Measurements from ENCODE around the gene TMEM141. TPM values are rescaled to one million over a fixed set of nuclear protein-coding genes. Genes with fewer than 3 reads are reported as not detected.
A peak's percentile ranks its signal among the peaks of the same experiment; 100 is the strongest.
"Not testable (repeated sequence)": the region's sequence is repeated elsewhere in the genome, so short reads cannot be mapped to it uniquely, and the experiment has no call there.

The TMEM141 gene
- total and polyA plus RNA-seq, 5 experiments from 2014 or later, result 34.2 to 51.6 (median 40.5) TPM

DNA sequence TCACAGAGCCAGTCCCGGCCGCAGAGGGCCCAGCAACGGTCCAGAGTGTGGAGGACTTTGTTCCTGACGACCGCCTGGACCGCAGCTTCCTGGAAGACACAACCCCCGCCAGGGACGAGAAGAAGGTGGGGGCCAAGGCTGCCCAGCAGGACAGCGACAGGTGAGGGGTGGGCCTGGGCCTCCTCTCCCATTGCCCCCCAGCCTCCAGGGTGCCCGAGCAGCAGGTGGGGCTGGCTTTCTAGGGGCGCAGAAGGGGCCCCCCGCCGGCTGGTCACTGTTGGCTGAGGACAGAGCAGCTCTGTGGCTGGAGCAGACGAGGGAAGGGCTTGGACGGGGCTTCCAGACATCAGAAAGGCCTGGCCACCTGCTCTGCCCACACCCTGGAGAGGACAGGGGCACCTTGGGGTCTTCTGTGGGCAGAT, 46.7 kb downstream of the TMEM141 start:
- Mint-ChIP-seq H3K36me3 (peaks cover 0 to 15% (median 0%) of the 10 kb centered on the region in 3 donors), H3K4me1 (peaks cover 5 to 14% (median 11%) of the 10 kb centered on the region in 4 donors)
- H3K9me3 Mint-ChIP-seq, H3K4me3 Mint-ChIP-seq, H3K27ac Mint-ChIP-seq, ATAC-seq, H3K27me3 Mint-ChIP-seq, DNase-seq: not testable (repeated sequence)
- POLR2A ChIA-PET, result interaction anchor here (0.5 kb wide), 1 partner anchor 75 kb away, joined by 4 read pairs; no protein-coding TSS in a partner anchor

GRCh38 chr9:136838314-136839228, 47.4 kb downstream of the TMEM141 start:
- Mint-ChIP-seq H3K4me3 (no peak overlapping the region), H3K9me3 (no peaks in the 10 kb centered on the region), H3K27me3 (peaks cover 0 to 5% (median 0%) of the 10 kb centered on the region in 5 donors), H3K27ac (no peak overlapping the region), H3K4me1 (peaks cover 8 to 16% (median 11%) of the 10 kb centered on the region in 4 donors), H3K36me3 (peaks cover 0 to 15% (median 0%) of the 10 kb centered on the region in 3 donors)
- DNase-seq (no peak), ATAC-seq (no peak)
- POLR2A ChIA-PET, result interaction anchor here (0.5 to 0.7 kb wide), 2 partner anchors 16 to 74 kb away, joined by 4 to 6 read pairs; no protein-coding TSS in a partner anchor

DNA sequence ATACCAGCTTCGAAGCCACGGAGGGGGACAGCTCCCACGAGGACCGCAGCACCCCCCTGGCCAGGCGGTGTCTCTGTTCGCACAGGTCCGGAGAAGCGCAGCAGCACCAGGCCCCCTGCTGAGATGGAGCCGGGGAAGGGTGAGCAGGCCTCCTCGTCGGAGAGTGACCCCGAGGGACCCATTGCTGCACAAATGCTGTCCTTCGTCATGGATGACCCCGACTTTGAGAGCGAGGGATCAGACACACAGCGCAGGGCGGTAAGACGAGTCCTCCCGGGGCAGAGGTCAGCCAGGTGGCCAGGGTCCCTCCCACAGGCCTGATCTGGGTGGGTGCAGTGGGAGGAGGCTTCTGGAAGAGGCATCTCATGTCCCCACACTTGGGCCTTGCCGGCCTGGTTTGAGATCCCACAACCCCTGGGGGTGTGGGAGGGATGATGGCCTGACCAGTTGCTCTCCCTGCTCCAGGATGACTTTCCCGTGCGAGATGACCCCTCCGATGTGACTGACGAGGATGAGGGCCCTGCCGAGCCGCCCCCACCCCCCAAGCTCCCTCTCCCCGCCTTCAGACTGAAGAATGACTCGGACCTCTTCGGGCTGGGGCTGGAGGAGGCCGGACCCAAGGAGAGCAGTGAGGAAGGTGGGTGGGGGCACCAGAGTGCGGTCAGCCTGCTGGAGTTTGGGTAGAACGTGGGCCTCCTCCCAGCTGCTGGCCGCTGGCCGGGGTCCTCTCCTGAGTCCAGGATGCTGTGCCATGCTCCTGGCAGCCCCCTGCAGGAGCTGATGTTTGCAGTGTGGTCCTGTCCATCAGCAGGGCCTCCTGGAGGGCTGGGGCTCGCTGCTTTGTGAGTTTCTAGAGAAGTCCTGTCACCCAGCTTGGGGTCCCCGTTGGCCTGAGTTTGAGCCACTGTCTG, 48.3 kb downstream of the TMEM141 start:
- peaks cover 0 to 8% (median 0%) of the 10 kb centered on the region in 5 donors for H3K27me3 Mint-ChIP-seq
- POLR2A ChIA-PET, result interaction anchor here (1.1 to 1.8 kb wide), 2 partner anchors 26 to 32 kb away, joined by 4 to 5 read pairs; partner anchors contain the start of genes EDF1 and RABL6
- H3K36me3 Mint-ChIP-seq, result peaks cover 0 to 13% (median 0%) of the 10 kb centered on the region in 3 donors
- DNase-seq, result no peak
- H3K9me3 Mint-ChIP-seq, result no peaks in the 10 kb centered on the region
- peaks cover 9 to 18% (median 13%) of the 10 kb centered on the region in 4 donors for H3K4me1 Mint-ChIP-seq
- peak overlapping the region in 1 of 10 donors; percentile 32 for H3K4me3 Mint-ChIP-seq
- no peak for ATAC-seq
- peak overlapping the region in 1 of 10 donors; percentile 49 for H3K27ac Mint-ChIP-seq

DNA sequence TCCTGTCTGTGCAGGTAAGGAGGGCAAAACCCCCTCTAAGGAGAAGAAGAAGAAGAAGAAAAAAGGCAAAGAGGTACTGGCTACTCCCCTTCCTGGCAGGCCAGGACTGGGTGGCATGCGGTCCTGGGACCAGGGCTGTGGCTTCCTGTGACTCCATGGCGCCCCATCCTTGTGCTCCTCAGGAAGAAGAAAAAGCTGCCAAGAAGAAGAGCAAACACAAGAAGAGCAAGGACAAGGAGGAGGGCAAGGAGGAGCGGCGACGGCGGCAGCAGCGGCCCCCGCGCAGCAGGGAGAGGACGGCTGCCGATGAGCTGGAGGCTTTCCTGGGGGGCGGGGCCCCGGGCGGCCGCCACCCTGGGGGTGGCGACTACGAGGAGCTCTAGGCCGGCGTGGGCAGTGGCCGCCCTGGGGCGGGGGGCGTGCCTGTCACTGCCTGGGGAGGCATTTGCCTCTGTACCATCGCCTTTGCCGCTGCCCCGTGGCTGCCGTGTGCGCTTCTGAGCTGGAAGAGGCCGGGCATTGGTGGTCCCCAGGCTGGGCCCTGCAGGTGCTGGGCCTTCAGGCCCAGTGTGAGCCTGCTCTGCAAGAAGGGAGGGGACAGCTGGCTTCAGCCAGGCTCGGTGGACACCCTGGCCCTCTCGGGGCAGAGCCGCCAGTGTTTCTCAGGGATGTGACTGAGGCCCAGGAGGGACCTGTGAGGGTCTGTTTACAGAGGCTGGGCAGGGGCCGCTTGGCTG, 49.2 kb downstream of the TMEM141 start:
- Mint-ChIP-seq H3K36me3 (peaks cover 0 to 13% (median 0%) of the 10 kb centered on the region in 3 donors), H3K4me1 (peaks cover 9 to 18% (median 13%) of the 10 kb centered on the region in 4 donors), H3K27ac (peak overlapping the region in 1 of 10 donors; percentile 49), H3K27me3 (peaks cover 0 to 10% (median 0%) of the 10 kb centered on the region in 5 donors), H3K9me3 (no peaks in the 10 kb centered on the region), H3K4me3 (peak overlapping the region in 3 of 10 donors; percentile 21 to 40 (median 32))
- no peak for DNase-seq
- ATAC-seq, result no peak
- POLR2A ChIA-PET, result interaction anchor here (1.1 to 1.8 kb wide), 3 partner anchors 26 to 152 kb away, joined by 3 to 5 read pairs (median 4); partner anchors contain the start of genes EDF1, PAXX and RABL6

GRCh38 chr9:136840877-136841645, 49.9 kb downstream of the TMEM141 start:
- Mint-ChIP-seq H3K4me1 (peaks cover 9 to 18% (median 14%) of the 10 kb centered on the region in 4 donors), H3K36me3 (peaks cover 0 to 13% (median 0%) of the 10 kb centered on the region in 3 donors), H3K27ac (no peak overlapping the region), H3K9me3 (no peaks in the 10 kb centered on the region), H3K4me3 (peak overlapping the region in 1 of 10 donors; percentile 31), H3K27me3 (peaks cover 0 to 13% (median 0%) of the 10 kb centered on the region in 5 donors)
- DNase-seq (no peak), ATAC-seq (no peak)
- POLR2A ChIA-PET, result interaction anchor here (1.2 to 1.8 kb wide), 3 partner anchors 33 to 151 kb away, joined by 3 to 12 read pairs (median 5); partner anchors contain the start of genes PAXX, RABL6 and TRAF2

GRCh38 chr9:136841646-136842379, 50.7 kb downstream of the TMEM141 start:
- not testable (repeated sequence) for DNase-seq, ATAC-seq, H3K9me3 Mint-ChIP-seq
- H3K4me3 Mint-ChIP-seq, result peak overlapping the region; percentile 75 to 94 (median 84)
- peaks cover 11 to 22% (median 15%) of the 10 kb centered on the region in 4 donors for H3K4me1 Mint-ChIP-seq
- POLR2A ChIA-PET, result interaction anchor here (0.9 to 3.8 kb wide), 9 partner anchors 35 to 193 kb away, joined by 3 to 17 read pairs (median 4); partner anchors contain the start of genes PAXX, RABL6 and TRAF2
- H3K36me3 Mint-ChIP-seq, result peaks cover 0 to 13% (median 0%) of the 10 kb centered on the region in 3 donors
- peak overlapping the region in 3 of 10 donors; percentile 43 to 78 (median 51) for H3K27ac Mint-ChIP-seq
- H3K27me3 Mint-ChIP-seq, result peaks cover 0 to 18% (median 2%) of the 10 kb centered on the region in 5 donors

- Mint-ChIP-seq H3K27me3 (peaks cover 0 to 20% (median 2%) of the 10 kb centered on the region in 5 donors), H3K36me3 (peaks cover 0 to 13% (median 0%) of the 10 kb centered on the region in 3 donors), H3K4me1 (peaks cover 11 to 23% (median 16%) of the 10 kb centered on the region in 4 donors), H3K27ac (peak within 1 kb of the TSS in 6 of 10 donors; percentile 43 to 82 (median 69)), H3K4me3 (peak within 1 kb of the TSS; percentile 75 to 94 (median 84))
- H3K9me3 Mint-ChIP-seq, result not testable (repeated sequence)
- POLR2A ChIA-PET, result interaction anchor here (0.6 to 3.8 kb wide), 10 partner anchors 22 to 193 kb away, joined by 3 to 17 read pairs (median 4); partner anchors contain the start of genes PAXX, RABL6 and TRAF2
- peak; percentile 67 to 86 (median 78) for DNase-seq
- peak; percentile 88 to 91 for ATAC-seq
Observed at GRCh38 chr9:136842380-136842948, 51.3 kb downstream of the TMEM141 start, which contains the start of gene AJM1. TSS of gene AJM1 (plus strand) at chr9:136842478. CDS start at chr9:136844415, 1,937 bp downstream.

Data from naive thymus-derived CD8-positive, alpha-beta T cell (primary cell).